ENCODE data around the gene C16orf74.

The C16orf74 gene

GRCh38 chr16:85707528-85708095 is 43.3 kb downstream of the C16orf74 start:
- DNase-seq (ENCODE audit: low spot score) (peak; percentile 54), ATAC-seq (ENCODE audit: low read depth) (no peak; the same call in 1 of the 3 replicates)
- no peaks in the 10 kb centered on the region for H3K9me3 ChIP-seq (ENCODE audit: severe bottlenecking)

GRCh38 chr16:85706449-85707034 is 44.4 kb downstream of the C16orf74 start:
- Histone ChIP-seq H3K4me1 (ENCODE audit: insufficient read depth, poor library complexity, severe bottlenecking) (no peaks in the 10 kb centered on the region), H3K36me3 (ENCODE audit: low read depth) (peaks cover 71% of the 10 kb centered on the region), H3K9me3 (ENCODE audit: severe bottlenecking) (no peaks in the 10 kb centered on the region), H3K4me3 (ENCODE audit: severe bottlenecking) (no peak overlapping the region), H3K27ac (ENCODE audit: poor library complexity, severe bottlenecking) (no peak overlapping the region), H3K27me3 (ENCODE audit: insufficient read depth, poor library complexity, severe bottlenecking) (no peaks in the 10 kb centered on the region)
- TF ChIP-seq CTCF (IDR thresholded peaks at IDR 0.05; ENCODE audit: poor library complexity, severe bottlenecking): no peak
- DNase-seq (ENCODE audit: low spot score): no peak
- ATAC-seq (ENCODE audit: low read depth): no peak

More at GRCh38 chr16:85707528-85708095, 43.3 kb downstream of the C16orf74 start:
- no peaks in the 10 kb centered on the region for H3K4me1 ChIP-seq (ENCODE audit: insufficient read depth, poor library complexity, severe bottlenecking)
- TF ChIP-seq CTCF (IDR thresholded peaks at IDR 0.05; ENCODE audit: poor library complexity, severe bottlenecking): no peak
- H3K4me3 ChIP-seq (ENCODE audit: severe bottlenecking): no peak overlapping the region
- peaks cover 79% of the 10 kb centered on the region for H3K36me3 ChIP-seq (ENCODE audit: low read depth)
- H3K27me3 ChIP-seq (ENCODE audit: insufficient read depth, poor library complexity, severe bottlenecking): no peaks in the 10 kb centered on the region
- no peak overlapping the region for H3K27ac ChIP-seq (ENCODE audit: poor library complexity, severe bottlenecking)

GRCh38 chr16:85704900-85705846 is 45.7 kb downstream of the C16orf74 start:
- DNase-seq (ENCODE audit: low spot score) (no peak), ATAC-seq (ENCODE audit: low read depth) (peak; percentile 17; the same call in 1 of the 3 replicates)
- peaks cover 66% of the 10 kb centered on the region for H3K36me3 ChIP-seq (ENCODE audit: low read depth)
- no peaks in the 10 kb centered on the region for H3K27me3 ChIP-seq (ENCODE audit: insufficient read depth, poor library complexity, severe bottlenecking)
- H3K4me1 ChIP-seq (ENCODE audit: insufficient read depth, poor library complexity, severe bottlenecking): no peaks in the 10 kb centered on the region
- no peaks in the 10 kb centered on the region for H3K9me3 ChIP-seq (ENCODE audit: severe bottlenecking)
- TF ChIP-seq CTCF (IDR thresholded peaks at IDR 0.05; ENCODE audit: poor library complexity, severe bottlenecking): no peak
- H3K27ac ChIP-seq (ENCODE audit: poor library complexity, severe bottlenecking): no peak overlapping the region
- H3K4me3 ChIP-seq (ENCODE audit: severe bottlenecking): no peak overlapping the region

GRCh38 chr16:85704011-85704410 is 46.9 kb downstream of the C16orf74 start:
- TF ChIP-seq CTCF (IDR thresholded peaks at IDR 0.05; ENCODE audit: poor library complexity, severe bottlenecking): no peak
- Histone ChIP-seq H3K9me3 (ENCODE audit: severe bottlenecking) (no peaks in the 10 kb centered on the region), H3K27me3 (ENCODE audit: insufficient read depth, poor library complexity, severe bottlenecking) (no peaks in the 10 kb centered on the region), H3K4me1 (ENCODE audit: insufficient read depth, poor library complexity, severe bottlenecking) (peaks cover 7% of the 10 kb centered on the region), H3K27ac (ENCODE audit: poor library complexity, severe bottlenecking) (no peak overlapping the region), H3K36me3 (ENCODE audit: low read depth) (peaks cover 54% of the 10 kb centered on the region), H3K4me3 (ENCODE audit: severe bottlenecking) (no peak overlapping the region)
- DNase-seq (ENCODE audit: low spot score): no peak
- no peak for ATAC-seq (ENCODE audit: low read depth)

Measured in RWPE2 (cell line).